ENCODE results near the gene LIG4.

LIG4 gene

DNA sequence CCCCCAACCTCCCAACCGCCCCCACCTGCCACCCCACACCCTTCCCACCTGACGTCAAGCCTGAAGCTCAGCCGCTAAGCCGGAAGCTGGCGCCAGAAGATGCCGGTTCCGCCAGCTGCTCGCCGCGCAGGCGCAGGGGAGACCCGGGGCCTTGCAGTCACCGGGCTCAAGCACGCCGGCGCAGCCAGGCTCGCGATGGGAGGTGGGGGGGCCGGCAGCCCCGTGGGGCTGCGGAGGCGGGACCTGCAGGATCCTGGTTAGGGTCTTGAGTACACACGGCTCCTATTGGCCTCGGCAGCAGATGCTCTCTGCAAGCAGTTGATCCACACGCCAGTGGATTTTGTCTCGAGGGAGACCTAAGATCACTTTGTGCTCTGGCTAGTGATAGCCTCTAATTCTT lies at the start of gene LIG4:
Gene LIG4, minus strand, starts transcription at position 101 of the 400 bp plus-strand sequence. CDS start 4,268 bp downstream, outside the sequence.
- DNase-seq = peak; percentile 99

DNA sequence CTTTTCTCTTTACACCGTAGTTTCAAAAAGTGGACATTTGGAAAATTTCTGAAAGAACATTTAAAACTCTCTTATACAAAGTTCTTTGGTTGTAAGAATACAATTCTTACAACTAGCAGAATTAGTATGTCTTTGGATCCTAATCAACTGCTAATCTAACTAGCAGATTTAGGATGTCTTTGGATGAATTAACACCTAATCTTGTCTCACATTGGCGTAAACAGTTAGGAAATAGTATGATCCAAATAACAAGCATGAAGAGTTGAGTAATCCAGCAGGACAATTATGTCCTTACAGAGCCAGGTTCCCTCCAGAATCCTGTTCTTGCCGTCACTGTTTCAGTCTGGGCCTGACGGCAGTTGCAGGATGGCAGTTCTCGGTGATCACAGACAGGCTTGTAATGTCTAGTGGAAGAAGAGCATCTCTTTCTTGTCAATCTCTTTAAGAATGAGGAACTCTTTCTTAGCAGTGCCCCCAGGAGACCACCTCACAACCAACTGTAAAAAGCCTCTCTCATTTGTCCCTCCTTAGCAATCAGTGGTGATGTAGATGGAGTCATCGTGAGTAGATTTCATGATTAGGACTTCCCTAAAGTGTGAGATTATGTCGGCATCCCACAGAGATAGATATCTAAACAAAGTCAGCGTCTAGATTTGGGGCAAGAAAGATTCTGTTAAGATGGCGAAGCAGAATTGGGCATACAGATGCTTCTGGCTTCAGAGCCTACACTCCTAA lies 48.5 kb upstream of the LIG4 start:
- DNase-seq = no peak

DNA sequence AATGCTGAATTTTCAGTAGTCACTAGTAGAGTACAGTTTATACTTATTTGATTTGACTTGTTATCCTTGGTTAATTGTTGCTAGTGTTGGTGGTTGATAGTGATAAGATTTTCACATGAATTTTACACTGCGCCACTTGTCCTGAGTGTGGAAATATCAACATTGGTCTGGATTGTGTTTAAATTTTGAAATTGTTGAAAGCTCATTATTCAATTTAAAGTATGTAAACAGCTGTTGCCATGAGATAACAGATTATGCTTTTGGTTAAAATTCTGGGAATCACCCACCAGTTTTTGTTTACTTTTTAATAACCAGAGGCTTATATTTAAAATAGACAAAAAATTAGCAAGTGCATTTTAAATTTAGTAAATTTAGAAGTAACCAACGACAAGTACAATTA lies 41.9 kb upstream of the LIG4 start:
- no peak for DNase-seq

DNA sequence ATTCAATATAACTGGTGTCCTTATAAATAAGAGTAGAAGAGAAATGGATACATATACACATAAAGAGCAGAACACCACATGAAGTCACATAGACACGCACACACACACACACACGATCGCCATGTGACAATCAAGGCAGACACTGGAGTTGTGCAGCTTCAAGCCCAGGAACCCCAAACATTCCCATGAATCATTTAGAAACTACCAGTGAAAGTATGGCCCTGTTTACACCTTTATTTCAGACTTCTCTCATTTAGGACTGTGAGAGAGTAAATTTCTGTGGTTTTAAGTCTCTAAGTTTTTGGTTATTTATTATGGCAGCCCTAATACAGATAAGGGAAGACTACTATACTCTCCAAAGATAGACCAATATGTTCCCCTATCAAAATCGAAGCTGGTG lies 33.8 kb upstream of the LIG4 start:
- DNase-seq = no peak

DNA sequence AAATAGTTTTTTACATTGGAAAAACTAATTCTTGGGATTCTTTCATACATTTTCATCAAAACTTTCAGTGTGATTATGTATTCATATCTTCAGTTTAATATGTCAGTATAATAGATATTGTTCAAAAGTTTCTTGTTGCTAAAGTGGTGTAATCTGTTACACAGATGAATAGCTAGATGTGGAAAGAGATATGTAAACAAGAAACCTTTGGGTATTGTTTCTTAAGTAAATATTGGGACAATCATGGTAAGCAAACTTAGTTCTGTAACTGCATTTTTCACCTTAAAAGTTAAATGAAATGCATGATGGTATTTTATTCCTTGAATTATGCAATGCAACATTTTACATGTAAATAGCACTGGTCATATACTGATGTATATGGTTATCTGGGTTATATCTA lies 15.0 kb upstream of the LIG4 start:
- DNase-seq = no peak

DNA sequence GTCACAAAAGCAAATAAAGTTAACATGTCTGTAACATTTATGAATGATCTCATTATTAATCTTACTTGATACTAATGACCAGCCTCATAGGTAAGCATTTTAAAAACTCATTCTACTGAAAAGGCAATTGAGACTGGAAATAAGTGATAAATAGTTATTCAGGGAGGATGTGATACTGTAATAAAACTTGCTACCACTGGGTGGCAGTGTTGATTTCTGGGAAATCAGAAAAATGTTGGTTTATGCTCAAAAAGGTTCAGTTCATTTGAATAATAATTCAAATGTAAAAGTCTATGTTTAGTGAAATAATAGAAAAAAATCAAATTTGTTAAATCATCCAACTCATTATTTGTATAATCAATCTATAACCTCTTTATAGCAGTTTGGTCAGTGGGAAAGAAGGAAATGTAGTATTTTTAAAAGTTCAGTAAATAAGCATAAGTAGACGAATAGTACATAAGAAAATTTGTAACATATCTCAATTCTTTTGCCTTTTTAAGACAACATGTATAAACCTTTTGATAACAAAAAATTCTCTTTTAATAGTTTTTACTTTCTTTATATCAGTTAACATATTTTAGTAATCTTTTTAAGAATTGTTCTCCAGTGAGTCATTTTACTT lies 12.4 kb upstream of the LIG4 start:
- peak; percentile 51 for DNase-seq

DNA sequence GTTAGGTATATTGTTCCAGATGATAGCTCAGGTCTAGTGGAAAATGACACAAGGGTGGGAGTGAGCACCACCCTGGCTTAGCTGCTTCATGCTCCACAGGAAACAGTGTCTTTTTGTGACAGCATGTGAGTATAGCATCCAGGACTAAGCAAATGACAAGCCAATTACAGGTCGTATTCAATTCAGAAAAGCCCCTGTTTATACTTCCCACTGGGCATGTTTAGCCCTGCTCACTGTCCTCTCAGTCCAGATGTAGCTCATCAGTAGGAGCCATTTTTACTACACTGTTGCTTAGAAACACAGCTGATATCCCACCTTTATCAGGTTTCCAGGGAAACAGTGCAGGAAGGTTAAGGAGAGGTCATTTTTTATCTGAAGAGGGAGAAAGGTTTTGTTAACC lies 10.8 kb upstream of the LIG4 start:
- peak; percentile 76 for DNase-seq

DNA sequence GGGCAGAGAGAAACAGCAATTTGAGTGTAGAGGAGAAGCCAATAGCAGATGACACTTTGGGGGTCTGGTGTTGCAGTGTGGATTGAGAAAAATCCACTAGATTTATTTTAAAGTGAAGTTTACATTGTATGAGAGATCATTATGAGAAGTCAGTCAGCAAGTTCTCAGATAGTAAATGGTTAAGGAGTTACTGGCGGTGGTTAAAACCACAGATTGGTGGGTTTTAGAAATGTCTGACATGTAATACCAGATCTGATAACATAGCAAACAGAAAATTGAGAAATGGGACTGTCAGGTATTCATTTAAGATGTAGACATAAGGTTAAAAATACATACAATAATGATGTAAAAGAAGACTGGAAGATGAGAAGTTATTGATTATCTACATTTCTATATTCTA lies 10.1 kb upstream of the LIG4 start:
- DNase-seq = no peak

DNA sequence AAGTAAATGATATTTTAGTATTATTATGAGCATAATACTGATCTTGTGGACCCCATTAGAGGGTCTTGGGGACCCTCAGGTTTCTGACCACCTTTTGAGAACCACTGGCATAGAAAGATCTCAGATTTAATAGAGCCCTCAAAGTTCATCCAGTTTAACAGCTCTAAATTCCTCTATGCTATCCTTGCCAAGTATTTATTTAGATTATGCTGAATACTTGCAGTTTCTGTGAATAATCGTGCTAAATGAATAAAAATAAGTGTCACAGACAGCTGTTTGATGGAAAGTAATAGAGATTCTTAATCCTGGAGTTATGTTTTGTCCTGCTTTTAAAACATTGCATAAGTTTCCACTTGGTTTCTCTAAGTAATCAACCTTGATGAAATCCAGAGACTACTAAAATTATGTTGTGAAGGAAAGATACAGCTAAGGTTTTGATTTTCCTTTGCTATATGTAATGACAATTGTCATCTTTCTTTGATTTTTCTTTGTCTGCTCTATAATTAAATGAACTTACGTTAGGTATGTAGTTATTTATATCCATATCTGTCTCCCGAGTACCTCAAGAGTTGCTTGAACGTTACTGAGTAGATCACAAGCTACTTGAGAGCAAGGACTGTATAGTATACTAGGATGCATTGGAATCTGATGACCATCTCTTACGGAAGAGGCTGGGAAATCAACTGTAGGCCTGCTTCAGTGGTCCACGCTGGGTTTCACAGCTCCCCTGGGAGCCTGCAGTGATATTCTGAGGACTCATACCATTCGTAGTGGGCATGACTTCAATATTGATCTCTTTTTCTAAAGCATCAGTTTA lies 8.6 kb upstream of the LIG4 start:
- DNase-seq = no peak

DNA sequence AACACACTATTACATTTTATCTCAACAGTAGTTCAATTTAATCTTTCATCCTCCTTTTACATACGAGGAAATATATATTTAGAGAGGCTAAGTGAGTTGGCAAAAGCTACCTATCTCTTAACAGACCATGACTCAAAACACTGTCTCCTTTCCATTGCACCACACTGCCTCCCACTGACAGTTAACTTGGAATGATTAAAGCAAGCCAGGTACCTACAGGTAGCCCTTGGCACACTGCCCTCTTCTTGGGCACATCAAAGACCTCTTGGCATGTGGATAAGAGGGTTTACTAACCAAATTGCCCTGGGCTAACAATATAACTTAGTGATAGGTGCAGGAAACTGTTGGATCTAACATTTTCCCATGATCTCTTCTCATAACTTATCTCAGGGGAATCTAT lies 4.7 kb upstream of the LIG4 start:
- peak; percentile 84 for DNase-seq

DNA sequence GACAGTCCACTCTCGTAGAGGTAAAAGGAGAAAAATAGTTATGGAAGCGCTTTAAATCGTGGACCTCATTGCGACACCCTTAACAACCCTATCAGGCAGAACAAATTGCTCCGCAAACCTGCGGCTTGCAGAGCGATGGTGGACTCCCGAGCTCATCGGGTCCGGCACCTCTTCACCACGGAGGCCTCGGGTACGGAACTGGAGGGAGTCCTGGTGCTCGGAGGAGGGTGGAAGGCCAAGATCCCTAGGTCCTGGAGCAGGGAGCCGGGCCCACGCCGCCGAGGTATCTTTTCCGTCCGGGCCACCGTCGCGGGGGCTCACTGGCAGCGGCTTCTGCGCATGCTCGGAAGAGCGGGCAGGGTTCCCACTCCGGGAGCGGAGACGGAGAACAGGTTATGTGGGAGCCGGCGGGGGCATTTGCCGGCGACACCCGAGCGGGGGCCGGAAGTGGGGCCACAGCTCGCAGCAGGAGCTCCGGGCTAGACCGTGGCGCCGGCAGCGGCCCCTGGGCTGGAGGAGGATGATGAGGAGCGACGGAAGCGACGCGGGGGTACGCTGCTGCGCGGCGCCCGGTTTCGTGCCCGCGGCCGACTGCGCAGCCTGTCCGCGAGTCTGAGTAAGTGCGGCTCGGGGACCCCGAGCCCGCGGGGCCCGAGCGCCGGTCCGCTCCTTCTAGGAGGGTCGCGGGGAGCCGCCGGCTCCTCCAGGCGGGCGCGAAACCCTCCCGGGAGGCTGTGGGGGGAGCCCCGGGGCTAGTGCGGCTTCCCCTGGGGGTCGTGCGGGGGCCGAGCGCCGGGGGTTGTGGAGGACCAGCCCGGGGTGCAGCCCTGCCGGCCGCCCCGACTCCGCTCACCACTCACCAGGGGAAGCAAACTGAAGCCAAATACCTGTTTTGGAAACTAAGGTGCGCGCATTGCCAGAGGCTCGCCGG lies 3.0 kb upstream of the LIG4 start, which contains the start of gene ABHD13:
Gene ABHD13, plus strand, starts transcription at position 349 of the 931 bp plus-strand sequence. CDS start 10,827 bp downstream, outside the sequence.
- peak; percentile 99 for DNase-seq

DNA sequence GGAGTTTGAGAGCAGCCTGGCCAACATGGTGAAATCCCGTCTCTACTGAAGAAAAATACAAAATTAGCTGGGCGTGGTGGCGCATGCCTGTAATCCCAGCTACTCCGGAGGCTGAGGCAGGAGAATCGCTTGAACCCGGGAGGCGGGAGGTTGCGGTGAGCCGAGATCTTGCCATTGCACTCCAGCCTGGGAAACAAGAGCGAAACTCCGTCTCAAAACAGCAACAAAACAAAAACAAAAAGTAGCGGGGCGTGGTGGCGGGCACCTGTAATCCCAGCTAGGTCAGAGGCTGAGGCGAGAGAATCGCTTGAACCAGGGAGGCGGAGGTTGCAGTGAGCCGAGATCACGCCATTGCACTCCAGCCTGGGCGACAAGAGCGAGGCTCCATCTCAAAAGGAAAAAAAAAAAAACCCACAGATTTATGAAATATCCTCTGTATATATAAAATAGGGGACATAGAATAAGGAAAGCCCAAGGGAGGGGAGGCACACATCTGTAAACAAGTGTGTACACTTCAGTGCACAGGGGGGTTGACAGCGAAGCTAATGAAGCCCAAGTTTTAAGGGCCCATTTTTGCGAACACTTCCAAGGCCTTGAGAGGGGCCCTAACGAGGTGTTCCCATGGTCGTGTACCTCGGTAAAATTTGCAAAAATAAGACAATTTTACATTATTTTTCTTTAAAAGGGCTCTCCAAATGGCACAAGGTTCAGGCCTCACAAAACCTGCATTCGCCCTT lies 2.1 kb upstream of the LIG4 start:
- DNase-seq = peak; percentile 70

DNA sequence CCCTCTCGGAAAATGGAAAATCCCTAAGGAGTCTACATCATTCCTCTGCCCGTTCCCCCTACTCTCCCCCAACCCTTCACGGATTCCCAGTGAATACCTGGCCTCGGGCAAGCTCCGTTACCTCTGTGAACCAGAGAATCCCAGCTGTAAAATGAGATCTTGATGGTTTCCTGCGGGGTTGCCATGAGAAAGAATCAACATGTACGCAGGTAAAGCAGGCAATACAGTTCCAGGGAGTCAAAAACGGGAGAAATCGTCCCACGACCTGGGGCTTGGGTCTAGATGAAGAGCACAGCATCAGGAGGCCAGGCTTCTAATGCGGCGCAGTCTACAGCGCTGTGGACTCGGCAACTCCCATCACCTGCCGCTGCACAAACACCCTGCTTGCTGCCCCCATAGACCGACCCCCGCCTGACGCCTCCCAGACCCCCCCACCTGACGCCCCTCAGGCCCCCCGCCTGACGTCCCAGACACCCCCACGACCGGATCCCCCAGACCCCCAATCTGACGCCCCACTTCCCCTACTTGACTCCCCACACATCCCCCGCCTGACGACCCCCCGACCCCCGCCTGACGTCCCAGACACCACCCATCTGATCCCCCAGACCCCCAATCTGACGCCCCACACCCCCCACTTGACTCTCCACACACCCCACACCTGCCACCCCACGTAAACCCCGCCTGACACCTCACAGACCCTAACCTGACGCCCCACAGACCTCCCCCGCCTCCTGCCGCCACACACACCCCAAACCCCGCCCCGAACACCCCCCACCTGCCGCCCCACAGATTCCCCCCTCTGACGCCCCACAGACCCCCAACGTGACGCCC lies 680 bp downstream of the LIG4 start:
- DNase-seq = peak; percentile 71

DNA sequence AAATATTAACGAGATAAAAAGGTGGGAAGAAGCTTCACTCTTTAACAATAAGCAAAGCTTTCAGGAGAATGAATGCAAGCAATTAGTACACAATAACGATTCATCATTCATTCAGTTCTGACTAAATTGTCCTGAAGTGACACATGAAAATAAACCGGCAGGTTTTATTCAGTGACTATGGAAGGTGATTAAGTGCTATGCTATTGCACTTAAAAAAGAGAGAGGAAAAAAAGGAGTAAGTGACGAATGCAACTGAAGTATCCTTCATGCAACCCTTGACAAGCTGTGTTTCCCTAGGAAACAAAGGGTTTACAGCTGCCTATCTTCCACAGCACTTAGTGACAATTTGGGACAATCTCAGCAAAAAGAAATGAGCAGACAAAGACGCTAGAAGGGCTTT lies 1.4 kb downstream of the LIG4 start:
- peak; percentile 44 for DNase-seq

DNA sequence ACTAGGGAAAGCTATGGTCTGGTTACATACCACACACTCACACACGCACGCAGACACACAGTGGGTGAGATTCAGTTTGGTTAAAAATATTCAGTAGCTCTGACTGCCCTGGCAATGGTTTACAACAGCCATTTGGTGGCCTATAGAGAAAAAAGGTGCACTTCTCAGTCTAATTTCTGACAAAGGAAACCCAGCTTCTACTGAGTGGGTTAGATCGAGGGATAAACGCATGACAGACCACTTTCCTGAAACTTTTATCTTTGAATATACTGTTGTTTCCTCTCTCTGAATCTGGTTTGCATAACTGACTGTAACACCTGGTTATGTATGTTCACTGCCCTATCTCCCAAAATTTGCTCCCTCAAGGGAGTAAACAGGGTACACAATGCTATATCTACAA lies 2.5 kb downstream of the LIG4 start:
- no peak for DNase-seq

DNA sequence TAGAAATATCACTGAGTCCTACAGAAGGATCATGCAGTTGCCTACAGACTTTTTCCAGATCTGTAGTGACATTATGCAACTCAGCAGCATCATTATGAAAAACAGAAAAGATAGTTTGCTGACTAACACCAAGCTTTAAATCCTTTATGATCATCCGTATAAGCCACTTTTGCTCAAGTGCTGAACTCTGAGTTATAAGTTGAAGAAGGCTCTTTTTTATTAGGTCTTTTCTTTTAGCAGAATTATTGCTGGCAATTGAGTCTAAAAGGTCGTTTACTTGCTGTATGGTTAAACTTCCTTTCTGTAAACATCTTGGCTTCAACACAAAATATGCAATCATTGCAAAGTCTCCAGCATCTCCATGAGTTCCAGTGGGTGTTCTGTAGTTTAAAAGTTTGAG lies 4.8 kb downstream of the LIG4 start:
- DNase-seq = no peak

DNA sequence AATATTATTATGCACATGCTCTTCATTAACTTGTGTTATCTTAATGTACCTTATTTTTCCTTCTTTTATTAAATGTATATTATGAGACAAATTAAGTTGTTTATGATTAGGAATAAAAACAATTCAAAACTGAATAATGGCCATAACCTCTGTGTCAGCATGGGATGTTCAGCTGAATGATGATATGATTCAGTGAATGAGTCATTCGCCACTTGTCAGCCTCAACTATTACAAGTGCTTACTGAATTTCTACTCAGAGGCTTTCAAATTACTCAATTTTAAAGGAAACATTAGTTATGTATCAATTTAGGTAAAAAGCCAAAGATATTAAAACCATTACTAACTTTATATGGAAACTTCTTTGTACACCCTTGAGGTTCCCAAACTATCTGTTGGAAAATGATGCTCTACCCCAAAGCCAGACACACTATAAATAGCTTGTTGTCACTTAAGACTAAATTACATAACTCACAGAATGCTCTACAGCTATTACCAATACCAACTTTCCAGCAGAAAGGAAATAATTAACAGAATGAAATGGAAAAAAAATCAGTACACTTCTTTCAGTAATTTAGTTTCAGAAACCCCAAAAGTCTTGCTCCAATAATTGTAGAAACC lies 14.4 kb downstream of the LIG4 start:
- DNase-seq = no peak

DNA sequence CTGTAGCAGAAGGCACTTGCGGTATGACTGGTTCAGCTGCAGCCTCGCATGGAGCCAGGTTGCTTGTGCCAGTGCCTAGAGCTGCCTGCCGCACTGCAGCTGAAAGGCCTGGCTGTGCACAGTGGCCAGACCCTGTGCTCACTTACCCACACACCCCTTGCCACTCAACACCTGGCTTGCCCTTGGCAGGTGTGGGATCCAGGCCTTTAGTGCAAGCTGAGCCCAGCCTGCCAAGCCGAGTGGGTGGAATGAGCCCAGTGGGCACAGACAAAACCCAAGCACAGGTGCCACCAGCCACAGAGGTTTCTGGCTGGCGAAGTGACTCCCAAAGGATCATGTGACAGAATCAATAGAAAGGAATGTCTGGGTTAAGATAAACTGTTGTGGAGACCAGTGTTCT lies 19.5 kb downstream of the LIG4 start:
- no peak for DNase-seq

DNA sequence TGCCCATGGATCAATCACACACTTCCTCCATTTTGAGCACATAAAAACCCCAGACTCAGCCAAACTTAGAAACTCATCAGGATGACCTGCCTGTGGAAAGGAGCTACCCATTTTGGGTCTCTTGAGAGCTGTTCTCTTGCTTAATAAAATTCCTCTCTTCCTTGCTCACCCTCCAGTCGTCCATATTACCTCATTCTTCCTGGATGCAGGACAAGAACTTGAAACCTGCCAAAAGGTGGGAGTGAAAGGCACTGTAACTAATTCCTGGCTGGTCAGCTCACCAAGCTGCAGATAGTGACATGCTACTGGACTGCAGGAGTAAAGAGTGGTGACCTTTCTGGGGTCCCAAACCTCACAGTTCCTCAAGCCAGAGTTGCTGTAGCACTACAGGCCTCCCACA lies 20.2 kb downstream of the LIG4 start:
- no peak for DNase-seq

DNA sequence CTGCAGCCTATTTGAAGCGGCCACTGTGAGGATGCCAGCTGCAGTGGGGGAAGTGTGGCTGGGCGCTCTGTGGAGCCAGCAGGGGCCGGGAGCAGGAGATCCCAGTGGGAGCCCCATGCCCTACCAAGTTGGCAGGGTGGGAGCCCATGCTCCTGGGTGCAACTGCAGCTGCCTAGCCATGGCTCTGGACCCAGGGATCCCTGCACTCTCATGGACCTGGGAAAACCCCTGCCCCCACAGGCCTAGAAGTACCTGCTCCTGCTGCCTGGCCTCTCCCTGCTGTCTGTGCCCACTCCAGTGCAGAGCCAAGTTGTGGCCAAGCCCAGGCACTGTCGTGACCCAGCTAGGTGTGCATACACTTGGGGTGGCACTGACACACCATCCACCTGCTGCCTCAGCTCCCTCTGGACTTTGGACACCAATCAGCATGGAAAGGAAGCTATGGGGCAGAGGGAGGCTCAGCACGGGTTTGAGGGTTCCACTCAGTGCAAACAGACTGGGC lies 20.9 kb downstream of the LIG4 start:
- DNase-seq = no peak
